GM12878 (cell line): ENCODE results near the gene GPR137B. TPM values are rescaled to one million over a fixed set of nuclear protein-coding genes. Genes with fewer than 3 reads are reported as not detected.

ENCODE experiments used
- ATAC-seq: fragments of 200-7000 bp; cut with Tn5 transposase; 3 replicates; pipeline ENCODE4 v1.9.1; 2020; ENCODE audit warnings: mild to moderate bottlenecking, moderate library complexity
- BruUV-seq: library from RNA; stranded (reverse); fragments of 400-500 nt; replicated peaks from 2 replicates; lab custom pipeline; 2021; lab: Mats Ljungman, UMichigan
- CTCF ChIA-PET: fragments of 300-600 bp; sonication (Branson Sonifier 250); formaldehyde crosslinking; extraction: SDS; loops from one replicate; lab custom pipeline; 2021; ENCODE audit warnings: inconsistent platforms; lab: Yijun Ruan, JAX
- POLR2A ChIA-PET: fragments of 350-600 bp; formaldehyde crosslinking; extraction: SDS; loops from one replicate; lab custom pipeline; 2021; ENCODE audit warnings: inconsistent platforms; lab: Charles Lee
- RAD21 ChIA-PET: fragments of 300-600 bp; sonication (Branson Sonifier 250); formaldehyde crosslinking; loops from one replicate; lab custom pipeline; 2023; ENCODE audit warnings: antibody characterized with exemption; ENCODE audit not compliant: unreplicated experiment; lab: Charles Lee
- SMC1A ChIA-PET: fragments of 300-600 bp; sonication (Branson Sonifier 250); formaldehyde crosslinking; loops from one replicate; lab custom pipeline; 2023; ENCODE audit not compliant: unreplicated experiment, uncharacterized antibody; lab: Charles Lee
- DNase-seq: peaks from one replicate; pipeline ENCODE4 v3.0.0-alpha.2; 2011; ENCODE audit warnings: low read depth, low spot score
- FAIRE-seq: peaks from 3 replicates; lab custom pipeline; 2011; peaks lifted over from hg19 to GRCh38; lab: Jason Lieb, UNC
- H2AFZ ChIP-seq: 2 replicates; pipeline ENCODE4 v1.6.0; 2011; ENCODE audit warnings: low read depth, low read length, control low read depth; ENCODE audit not compliant: control insufficient read depth
- H3K27ac ChIP-seq: 2 replicates; pipeline ENCODE4 v1.5.1; 2011; ENCODE audit warnings: control low read depth; ENCODE audit not compliant: control insufficient read depth, insufficient read depth
- H3K27me3 ChIP-seq, 2 experiments: replicated peaks in 1 of 2; 2 replicates each; pipeline versions ENCODE4 v1.6.0 to v1.6.1; 2011; ENCODE audit warnings: low read length in 1 of 2; ENCODE audit not compliant: control insufficient read depth in 2 of 2, insufficient read depth in 2 of 2
- H3K36me3 ChIP-seq, 2 experiments: 2 replicates each; pipeline ENCODE4 v1.5.1; 2011; ENCODE audit warnings: low read length in 1 of 2; ENCODE audit not compliant: control insufficient read depth in 2 of 2, insufficient read depth in 2 of 2
- H3K4me1 ChIP-seq: 2 replicates; pipeline ENCODE4 v1.6.1; 2011; ENCODE audit warnings: mild to moderate bottlenecking, low read length, moderate library complexity, mixed read lengths; ENCODE audit not compliant: control insufficient read depth, insufficient read depth
- H3K4me2 ChIP-seq: 2 replicates; pipeline ENCODE4 v1.6.0; 2011; ENCODE audit warnings: control low read depth; ENCODE audit not compliant: control insufficient read depth, insufficient read depth
- H3K4me3 ChIP-seq: fragments of 200-600 bp; sonication (generic); 2 replicates; pipeline ENCODE4 v1.5.1; 2016
- H3K79me2 ChIP-seq: 2 replicates; pipeline ENCODE4 v1.6.0; 2011; ENCODE audit warnings: low read length; ENCODE audit not compliant: control insufficient read depth, insufficient read depth
- H3K9ac ChIP-seq: 2 replicates; pipeline ENCODE4 v1.8.0; 2011; ENCODE audit warnings: low read length, control low read depth, mixed read lengths; ENCODE audit not compliant: control insufficient read depth, insufficient read depth
- H3K9me3 ChIP-seq: replicated peaks from 3 replicates; pipeline ENCODE4 v1.5.1; 2011; ENCODE audit warnings: mild to moderate bottlenecking, low read length; ENCODE audit not compliant: control insufficient read depth, insufficient read depth
- H4K20me1 ChIP-seq: 2 replicates; pipeline ENCODE4 v1.6.0; 2011; ENCODE audit not compliant: control insufficient read depth, insufficient read depth
- ELK1 ChIP-seq: IDR thresholded peaks from 2 replicates; pipeline ENCODE4 v1.6.1; 2012; ENCODE audit warnings: low read depth, low read length, improper control_type of control experiment
- IKZF1 ChIP-seq: fragments of 450-650 bp; conservative IDR thresholded peaks from 2 replicates; pipeline ENCODE4 v1.6.1; 2017; ENCODE audit warnings: antibody characterized with exemption, mild to moderate bottlenecking
- MAX ChIP-seq: IDR thresholded peaks from 2 replicates; pipeline ENCODE4 v1.6.1; 2012; ENCODE audit warnings: low read depth, low read length, improper control_type of control experiment
- WGBS: methylation state at CpG from one replicate; pipeline ENCODE4 v1.1.6; 2016; ENCODE audit warnings: low lambda C conversion rate; ENCODE audit not compliant: insufficient replicate concordance, insufficient coverage; ENCODE audit errors: missing lambda C conversion rate; 5-methylcytosine and 5-hydroxymethylcytosine counted together
- in situ Hi-C: fragments of 300-500 bp; cut with MboI; formaldehyde crosslinking; loops from 9 replicates; pipeline ENCODE4 v1.14.3; 2018; ENCODE audit warnings: mixed read lengths
- intact Hi-C: fragments of 100-400 bp; cut with micrococcal nuclease; formaldehyde crosslinking; loops from one replicate; pipeline ENCODE4 v1.14.2; 2022; ENCODE audit not compliant: unreplicated experiment
- polyA plus RNA-seq, 11 experiments: library from polyadenylated mRNA; depleted of rRNA in 4 of 11; unstranded in 6 of 11; stranded (reverse) in 5 of 11; fragments of >200 nt; fragmentation: Nextera tagmentation in 4 of 11; fragmentation: Illumina TruSeq in 1 of 11; extraction: Ambion mirVana in 4 of 11; extraction: Trizol in 1 of 11; gene quantifications; 1 replicate in 1 of 11; 2 replicates in 10 of 11; pipeline versions ENCODE4 v1.2.1 to v1.2.3, GENCODE V29; 2011 to 2016; ENCODE audit warnings: inconsistent platforms in 2 of 11, missing spikeins in 2 of 11, low read depth in 1 of 11
- total RNA-seq, 4 experiments: library from RNA; depleted of rRNA in 3 of 4; stranded (reverse); fragments of >200 nt in 3 of 4; fragmentation: Illumina TruSeq in 1 of 4; extraction: Trizol in 1 of 4; gene quantifications; 2 replicates each; pipeline versions ENCODE4 v1.2.1 to v1.2.3, GENCODE V29; 2013 to 2021

GPR137B gene
- total and polyA plus RNA-seq, 10 of the 15 experiments (the other 5 are each of a cell fraction or from before 2014, with no cell fraction given) = 5.4 to 20.8 (median 12.5) TPM

- DNase-seq (no peak), ATAC-seq (no peak), FAIRE-seq (no peak)
- H3K4me1 ChIP-seq = peaks cover 17% of the 10 kb centered on the region
- peaks cover 36% of the 10 kb centered on the region for H3K79me2 ChIP-seq
- BruUV-seq = no TSS peak
- peak overlapping the region; percentile 89 for H3K4me2 ChIP-seq
- no peaks in the 10 kb centered on the region for H3K9me3 ChIP-seq
- no peak overlapping the region for H3K27ac ChIP-seq
- no peaks in the 10 kb centered on the region; the same call in 1 of the 2 replicates for H4K20me1 ChIP-seq
- in situ Hi-C loops = no loop called here
- peak overlapping the region; percentile 64 for H2AFZ ChIP-seq
- intact Hi-C loops = loop anchor here (2.0 to 10.0 kb wide), 3 partner anchors 19 to 277 kb away; partner anchors contain the start of genes ERO1B and LYST
- H3K27me3 ChIP-seq = peaks cover 1 to 13% of the 10 kb centered on the region in 2 experiments
- 1% methylated on average over 53 of the region's 67 CpGs for WGBS
- ChIA-PET SMC1A (interaction anchor here (0.5 to 5.0 kb wide), 8 partner anchors 8 to 162 kb away, joined by 3 to 32 read pairs (median 5); no protein-coding TSS in a partner anchor), POLR2A (interaction anchor here (0.7 to 4.1 kb wide), 7 partner anchors 13 to 75 kb away, joined by 3 to 64 read pairs (median 3); no protein-coding TSS in a partner anchor), RAD21 (interaction anchor here (0.8 to 7.3 kb wide), 4 partner anchors 12 to 30 kb away, joined by 3 to 121 read pairs (median 4); no protein-coding TSS in a partner anchor)
- H3K36me3 ChIP-seq = peaks cover 1 to 4% of the 10 kb centered on the region in 2 experiments; a peak in 1 of 4 replicates
- H3K9ac ChIP-seq = peak overlapping the region; percentile 46
- H3K4me3 ChIP-seq = peak overlapping the region; percentile 80
- TF ChIP-seq ELK1 = no peak
- TF ChIP-seq MAX = no peak
- TF ChIP-seq IKZF1 = peak; percentile 62
- TF ChIP-seq, all 136 proteins: peak for 1
- CTCF ChIA-PET = interaction anchor here (1.2 to 7.3 kb wide), 5 partner anchors 10 to 79 kb away, joined by 3 to 56 read pairs (median 5); no protein-coding TSS in a partner anchor
Observed at GRCh38 chr1:236141447-236142252, 689 bp upstream of the GPR137B start.
